PC-3 (cell line): ENCODE measurements around the gene STN1. TPM values are rescaled to one million over a fixed set of nuclear protein-coding genes. Genes with fewer than 3 reads are reported as not detected.

Experiments used
- ATAC-seq: fragments of 200-7000 bp; cut with Tn5 transposase; 2 replicates; pipeline ENCODE4 v1.9.1; 2020; ENCODE audit warnings: mild to moderate bottlenecking, moderate library complexity
- BruUV-seq: library from RNA; stranded (reverse); fragments of 400-500 nt; replicated peaks from 2 replicates; lab custom pipeline; 2021; lab: Mats Ljungman, UMichigan
- CTCF ChIA-PET: fragments of 300-600 bp; sonication (Branson Sonifier 250); formaldehyde crosslinking; loops from one replicate; lab custom pipeline; 2022; ENCODE audit warnings: antibody characterized with exemption; lab: Charles Lee
- POLR2A ChIA-PET: fragments of 300-600 bp; sonication (Branson Sonifier 250); formaldehyde crosslinking; loops from one replicate; lab custom pipeline; 2022; ENCODE audit warnings: antibody characterized with exemption; ENCODE audit not compliant: unreplicated experiment; lab: Charles Lee
- DNase-seq: peaks from one replicate; pipeline ENCODE4 v3.0.0-alpha.2; 2015
- H2AFZ ChIP-seq: fragments of 300-600 bp; sonication (generic); 2 replicates; pipeline ENCODE4 v1.6.0; 2016; ENCODE audit warnings: antibody characterized with exemption, low read length
- H3F3A ChIP-seq: fragments of 300-600 bp; sonication (generic); one replicate; pipeline ENCODE4 v1.6.0; 2017; ENCODE audit warnings: antibody characterized with exemption, low read length, control low read depth, mild to moderate bottlenecking; ENCODE audit not compliant: unreplicated experiment
- H3K27ac ChIP-seq: fragments of 300-600 bp; sonication (generic); 2 replicates; pipeline ENCODE4 v1.5.1; 2016; ENCODE audit warnings: mild to moderate bottlenecking, low read length
- H3K27me3 ChIP-seq: fragments of 300-600 bp; sonication (generic); 2 replicates; pipeline ENCODE4 v1.6.1; 2016; ENCODE audit warnings: low read length, mixed read lengths
- H3K36me3 ChIP-seq: fragments of 300-600 bp; sonication (generic); 2 replicates; pipeline ENCODE4 v1.6.1; 2016; ENCODE audit warnings: low read depth, mixed run types, low read length, mixed read lengths
- H3K4me1 ChIP-seq: fragments of 300-600 bp; sonication (generic); 2 replicates; pipeline ENCODE4 v1.5.1; 2016; ENCODE audit warnings: low read length; ENCODE audit not compliant: insufficient read depth
- H3K4me2 ChIP-seq: fragments of 300-600 bp; sonication (generic); 2 replicates; pipeline ENCODE4 v1.6.0; 2016; ENCODE audit warnings: low read length
- H3K4me3 ChIP-seq: fragments of 300-600 bp; sonication (generic); 2 replicates; pipeline ENCODE4 v1.5.1; 2016; ENCODE audit warnings: mild to moderate bottlenecking, low read length, mixed read lengths
- H3K79me2 ChIP-seq: fragments of 300-600 bp; sonication (generic); 2 replicates; pipeline ENCODE4 v1.6.1; 2017; ENCODE audit warnings: low read length, mixed read lengths
- H3K9ac ChIP-seq: fragments of 300-600 bp; sonication (generic); 2 replicates; pipeline ENCODE4 v1.6.0; 2016; ENCODE audit warnings: mild to moderate bottlenecking, low read length
- H3K9me2 ChIP-seq: fragments of 300-600 bp; sonication (generic); replicated peaks from 2 replicates; pipeline ENCODE4 v1.6.1; 2016; ENCODE audit warnings: mixed run types, low read length, mixed read lengths
- H3K9me3 ChIP-seq: fragments of 300-600 bp; sonication (generic); 2 replicates; pipeline ENCODE4 v1.6.1; 2016; ENCODE audit warnings: low read length, mixed read lengths
- H4K20me1 ChIP-seq: fragments of 300-600 bp; sonication (generic); 2 replicates; pipeline ENCODE4 v1.6.1; 2016; ENCODE audit warnings: low read length, mixed read lengths
- CTCF ChIP-seq: fragments of 300-600 bp; sonication (generic); conservative IDR thresholded peaks from 2 replicates; pipeline ENCODE4 v1.5.1; 2017; ENCODE audit warnings: antibody characterized with exemption, low read depth, mild to moderate bottlenecking, low read length
- EZH2 ChIP-seq: fragments of 300-600 bp; sonication (generic); IDR thresholded peaks from one replicate; pipeline ENCODE4 v1.6.1; 2017; ENCODE audit warnings: antibody characterized with exemption, mild to moderate bottlenecking, low read length; ENCODE audit not compliant: unreplicated experiment
- EZH2phosphoT487 ChIP-seq: fragments of 300-600 bp; sonication (generic); IDR thresholded peaks from 2 replicates; pipeline ENCODE4 v1.6.1; 2018; ENCODE audit warnings: mild to moderate bottlenecking, antibody characterized with exemption, low read length, borderline replicate concordance
- intact Hi-C: fragments of 100-400 bp; cut with micrococcal nuclease; formaldehyde crosslinking; loops from 2 replicates; pipeline ENCODE4 v1.9.0; 2023
- total RNA-seq: library from RNA; depleted of rRNA; stranded (reverse); fragments of >200 nt; gene quantifications from 2 replicates; pipeline ENCODE4 v1.2.3, GENCODE V29; 2014

STN1 gene
- total RNA-seq, 1 experiment from 2014 or later = 33.5 TPM

DNA sequence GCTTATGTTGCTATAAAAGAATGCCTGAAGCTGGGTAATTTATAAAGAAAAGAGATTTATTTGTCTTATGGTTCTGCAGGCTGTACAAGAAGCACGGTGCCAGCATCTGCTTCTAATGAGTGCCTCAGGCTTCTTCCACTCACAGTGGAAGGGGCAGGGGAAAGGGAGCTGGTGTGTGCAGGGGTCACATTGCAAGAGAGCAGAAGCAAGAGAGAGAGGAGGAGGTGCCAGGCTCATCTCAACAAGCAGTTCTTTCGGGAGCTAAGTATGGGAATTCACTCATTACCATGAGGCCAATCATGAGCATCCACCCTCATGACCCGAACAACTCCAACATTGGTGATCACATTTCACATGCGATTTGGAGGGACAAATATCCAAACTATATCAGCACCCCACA lies 31.7 kb upstream of the STN1 start:
- TF ChIP-seq EZH2phosphoT487 = no peak
- no peak for TF ChIP-seq EZH2
- TF ChIP-seq CTCF = no peak
- H3K27ac ChIP-seq = no peak overlapping the region
- no peak overlapping the region for H3K9ac ChIP-seq
- no peaks in the 10 kb centered on the region for H3K79me2 ChIP-seq
- CTCF ChIA-PET = no interaction called here
- no peaks in the 10 kb centered on the region for H3F3A ChIP-seq
- ATAC-seq (no peak), DNase-seq (no peak)
- no peaks in the 10 kb centered on the region for H4K20me1 ChIP-seq
- peaks cover 6% of the 10 kb centered on the region; the same call in 1 of the 2 replicates for H3K9me3 ChIP-seq
- no peak overlapping the region for H2AFZ ChIP-seq
- H3K27me3 ChIP-seq = no peaks in the 10 kb centered on the region
- H3K4me1 ChIP-seq = peaks cover 9% of the 10 kb centered on the region
- no peak overlapping the region for H3K4me2 ChIP-seq
- intact Hi-C loops = no loop called here
- no TSS peak for BruUV-seq
- no peaks in the 10 kb centered on the region for H3K9me2 ChIP-seq
- H3K4me3 ChIP-seq = no peak overlapping the region
- no peaks in the 10 kb centered on the region for H3K36me3 ChIP-seq
- POLR2A ChIA-PET = no interaction called here

DNA sequence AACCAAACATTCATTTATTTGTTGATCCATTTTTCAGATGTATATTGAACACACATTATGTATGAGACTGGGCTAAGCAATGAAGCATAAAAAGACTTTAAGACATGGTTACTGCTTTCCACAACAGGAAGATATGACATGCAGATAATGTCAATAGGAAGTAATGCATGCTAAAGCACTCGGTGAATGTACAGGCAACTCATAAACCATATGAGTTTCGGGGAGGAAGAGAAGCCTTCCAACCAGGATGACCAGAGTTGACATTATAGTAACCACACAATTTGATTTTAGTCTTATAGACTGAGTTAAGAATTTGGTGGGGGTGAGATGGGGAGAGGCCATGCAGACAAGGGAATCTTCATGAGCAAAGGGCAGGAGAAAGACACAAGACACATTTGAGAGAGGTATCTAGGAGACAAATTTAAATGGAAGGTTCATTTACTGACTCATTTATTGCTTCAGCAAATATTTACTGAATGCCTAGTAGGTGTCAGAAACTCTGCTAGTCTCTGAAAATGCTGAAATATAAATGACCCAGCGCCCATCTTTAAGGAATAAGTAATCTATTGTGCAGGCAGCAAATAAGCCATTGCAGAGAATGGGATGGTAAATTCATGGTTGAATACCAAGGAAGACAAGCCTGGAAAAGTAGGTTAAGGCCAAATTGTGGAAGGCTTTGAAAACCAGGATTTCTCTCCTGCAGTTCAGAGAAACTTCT lies 30.0 kb upstream of the STN1 start:
- H3K4me2 ChIP-seq = peak overlapping the region; percentile 7; the same call in 1 of the 2 replicates
- peak; percentile 81 for ATAC-seq
- no peaks in the 10 kb centered on the region for H3K9me3 ChIP-seq
- no peak overlapping the region for H3K4me3 ChIP-seq
- ChIA-PET POLR2A (no interaction called here), CTCF (no interaction called here)
- H3K36me3 ChIP-seq = no peaks in the 10 kb centered on the region
- no peak overlapping the region for H3K27ac ChIP-seq
- no peaks in the 10 kb centered on the region for H3F3A ChIP-seq
- no peak for DNase-seq
- H3K4me1 ChIP-seq = peaks cover 9% of the 10 kb centered on the region
- TF ChIP-seq EZH2 = no peak
- TF ChIP-seq EZH2phosphoT487 = no peak
- no peaks in the 10 kb centered on the region for H3K9me2 ChIP-seq
- intact Hi-C loops = no loop called here
- H3K79me2 ChIP-seq = no peaks in the 10 kb centered on the region
- no peaks in the 10 kb centered on the region for H4K20me1 ChIP-seq
- no peaks in the 10 kb centered on the region for H3K27me3 ChIP-seq
- BruUV-seq = no TSS peak
- no peak overlapping the region for H3K9ac ChIP-seq
- no peak overlapping the region for H2AFZ ChIP-seq

- ChIA-PET POLR2A (no interaction called here), CTCF (no interaction called here)
- no peaks in the 10 kb centered on the region for H3K9me3 ChIP-seq
- H3K79me2 ChIP-seq = no peaks in the 10 kb centered on the region
- TF ChIP-seq CTCF (no peak), EZH2phosphoT487 (no peak), EZH2 (no peak)
- BruUV-seq = no TSS peak
- intact Hi-C loops = no loop called here
- peaks cover 4% of the 10 kb centered on the region for H3K4me1 ChIP-seq
- no peak overlapping the region for H3K4me3 ChIP-seq
- ATAC-seq (no peak), DNase-seq (no peak)
- H3K27me3 ChIP-seq = no peaks in the 10 kb centered on the region
- no peak overlapping the region for H3K9ac ChIP-seq
- H3K27ac ChIP-seq = no peak overlapping the region
- H3K4me2 ChIP-seq = no peak overlapping the region
- H3K9me2 ChIP-seq = no peaks in the 10 kb centered on the region
- no peaks in the 10 kb centered on the region for H3F3A ChIP-seq
- no peaks in the 10 kb centered on the region for H3K36me3 ChIP-seq
- H2AFZ ChIP-seq = no peak overlapping the region
- no peaks in the 10 kb centered on the region for H4K20me1 ChIP-seq
Measured at GRCh38 chr10:103942866-103943265, 24.9 kb upstream of the STN1 start.
